H9 (cell line): ENCODE data around the gene CHIT1. TPM values are rescaled to one million over a fixed set of nuclear protein-coding genes. Genes with fewer than 3 reads are reported as not detected.

Experiments
- DNase-seq: peaks from one replicate; pipeline ENCODE4 v3.0.0-alpha.2; 2017
- H2AFZ ChIP-seq: one replicate; pipeline ENCODE4 v1.6.1; 2013; ENCODE audit warnings: mild to moderate bottlenecking, low read length, control low read depth, moderate library complexity
- H2AK5ac ChIP-seq: 2 replicates; pipeline ENCODE4 v1.6.1; 2013; ENCODE audit warnings: low read length, control low read depth, mixed read lengths; ENCODE audit not compliant: insufficient read length
- H2BK120ac ChIP-seq: one replicate; pipeline ENCODE4 v1.6.1; 2013; ENCODE audit warnings: low read depth, mild to moderate bottlenecking, low read length, control low read depth, inconsistent platforms; ENCODE audit not compliant: poor library complexity, severe bottlenecking
- H2BK12ac ChIP-seq: 2 replicates; pipeline ENCODE4 v1.6.1; 2013; ENCODE audit warnings: low read length, control low read depth, mixed read lengths, low read depth; ENCODE audit not compliant: insufficient read length
- H2BK15ac ChIP-seq: 2 replicates; pipeline ENCODE4 v1.6.1; 2013; ENCODE audit warnings: low read depth, low read length, control low read depth
- H2BK20ac ChIP-seq: one replicate; pipeline ENCODE4 v1.6.1; 2013; ENCODE audit warnings: low read depth, mild to moderate bottlenecking, low read length, control low read depth, inconsistent platforms; ENCODE audit not compliant: poor library complexity, severe bottlenecking
- H2BK5ac ChIP-seq: 2 replicates; pipeline ENCODE4 v1.6.1; 2013; ENCODE audit warnings: low read length, control low read depth, mixed read lengths; ENCODE audit not compliant: insufficient read length
- H3K14ac ChIP-seq: 2 replicates; pipeline ENCODE4 v1.6.1; 2013; ENCODE audit warnings: low read length, control low read depth; ENCODE audit not compliant: insufficient read depth
- H3K18ac ChIP-seq: 2 replicates; pipeline ENCODE4 v1.6.1; 2013; ENCODE audit warnings: low read depth, mild to moderate bottlenecking, mixed read lengths, low read length, control low read depth; ENCODE audit not compliant: insufficient read length
- H3K23ac ChIP-seq: 2 replicates; pipeline ENCODE4 v1.6.1; 2013; ENCODE audit warnings: low read length, control low read depth, mixed read lengths, low read depth; ENCODE audit not compliant: insufficient read length
- H3K23me2 ChIP-seq: 2 replicates; pipeline ENCODE4 v1.6.1; 2013; ENCODE audit warnings: low read depth, mild to moderate bottlenecking, mixed read lengths, low read length, control low read depth; ENCODE audit not compliant: insufficient read length, poor library complexity, severe bottlenecking
- H3K27ac ChIP-seq: 2 replicates; pipeline ENCODE4 v1.5.1; 2013; ENCODE audit warnings: low read length, control low read depth, mixed read lengths, low read depth; ENCODE audit not compliant: insufficient read length
- H3K27me3 ChIP-seq: 2 replicates; pipeline ENCODE4 v1.6.1; 2013; ENCODE audit warnings: low read length, control low read depth, inconsistent platforms; ENCODE audit not compliant: insufficient read depth
- H3K4ac ChIP-seq: 2 replicates; pipeline ENCODE4 v1.6.1; 2013; ENCODE audit warnings: low read depth, mild to moderate bottlenecking, control low read depth, inconsistent platforms, low read length, moderate library complexity
- H3K4me1 ChIP-seq: 2 replicates; pipeline ENCODE4 v1.6.1; 2013; ENCODE audit warnings: low read length, control low read depth, inconsistent platforms; ENCODE audit not compliant: insufficient read depth
- H3K4me2 ChIP-seq: 2 replicates; pipeline ENCODE4 v1.6.1; 2013; ENCODE audit warnings: low read length, control low read depth, mixed read lengths; ENCODE audit not compliant: insufficient read length, insufficient read depth
- H3K56ac ChIP-seq: 2 replicates; pipeline ENCODE4 v1.6.1; 2013; ENCODE audit warnings: low read depth, mild to moderate bottlenecking, mixed read lengths, low read length, control low read depth; ENCODE audit not compliant: insufficient read length
- H3K79me1 ChIP-seq: 2 replicates; pipeline ENCODE4 v1.6.1; 2013; ENCODE audit warnings: low read depth, mild to moderate bottlenecking, moderate library complexity, low read length, control low read depth, inconsistent platforms; ENCODE audit not compliant: insufficient read depth, poor library complexity, severe bottlenecking
- H3K79me2 ChIP-seq: 2 replicates; pipeline ENCODE4 v1.6.1; 2013; ENCODE audit warnings: low read length, control low read depth, inconsistent platforms; ENCODE audit not compliant: insufficient read depth
- H3K9ac ChIP-seq: 2 replicates; pipeline ENCODE4 v1.6.1; 2013; ENCODE audit warnings: low read length, control low read depth, mixed read lengths; ENCODE audit not compliant: insufficient read length; ENCODE audit errors: extremely low read depth
- H3K9me3 ChIP-seq: one replicate; pipeline ENCODE4 v1.6.1; 2013; ENCODE audit warnings: low read depth, low read length, inconsistent platforms; ENCODE audit not compliant: control insufficient read depth
- H3T11ph ChIP-seq: one replicate; pipeline ENCODE4 v1.6.1; 2013; ENCODE audit warnings: mild to moderate bottlenecking, low read length, control low read depth, inconsistent platforms
- H4K20me1 ChIP-seq: one replicate; pipeline ENCODE4 v1.6.1; 2013; ENCODE audit not compliant: control insufficient read depth, insufficient read length, insufficient read depth
- H4K5ac ChIP-seq: 2 replicates; pipeline ENCODE4 v1.6.1; 2013; ENCODE audit warnings: low read depth, mild to moderate bottlenecking, mixed read lengths, low read length, control low read depth; ENCODE audit not compliant: insufficient read length
- H4K8ac ChIP-seq: replicated peaks from 2 replicates; pipeline ENCODE4 v1.6.1; 2013; ENCODE audit warnings: low read length, control low read depth, mixed read lengths, low read depth; ENCODE audit not compliant: insufficient read length
- H4K91ac ChIP-seq: 2 replicates; pipeline ENCODE4 v1.6.1; 2013; ENCODE audit warnings: low read depth, mild to moderate bottlenecking, moderate library complexity, mixed read lengths, low read length, control low read depth; ENCODE audit not compliant: insufficient read length
- H3K27ac Mint-ChIP-seq, 3 experiments: 2 replicates in 2 of 3; 3 replicates in 1 of 3; pipeline ENCODE4 v1.8.0; 2020 to 2021; ENCODE audit warnings: mixed read lengths in 3 of 3, mild to moderate bottlenecking in 1 of 3, moderate library complexity in 1 of 3
- H3K27me3 Mint-ChIP-seq: 2 replicates; pipeline ENCODE4 v1.8.0; 2021; ENCODE audit warnings: low read depth, mild to moderate bottlenecking, moderate library complexity, mixed read lengths
- H3K36me3 Mint-ChIP-seq, 3 experiments: 2 replicates in 2 of 3; 3 replicates in 1 of 3; pipeline ENCODE4 v1.8.0; 2020 to 2021; ENCODE audit warnings: low read depth in 3 of 3, mixed read lengths in 3 of 3; ENCODE audit not compliant: insufficient read depth in 1 of 3
- H3K4me1 Mint-ChIP-seq, 2 experiments: 2 replicates each; pipeline ENCODE4 v1.8.0; 2020; ENCODE audit warnings: mixed read lengths in 2 of 2
- H3K4me3 Mint-ChIP-seq, 2 experiments: 2 replicates in 1 of 2; 3 replicates in 1 of 2; pipeline ENCODE4 v1.8.0; 2020 to 2021; ENCODE audit warnings: mild to moderate bottlenecking in 2 of 2, mixed read lengths in 2 of 2, moderate library complexity in 1 of 2
- H3K9me3 Mint-ChIP-seq, 2 experiments: 2 replicates in 1 of 2; 3 replicates in 1 of 2; pipeline ENCODE4 v1.8.0; 2020; ENCODE audit warnings: mild to moderate bottlenecking in 2 of 2, mixed read lengths in 2 of 2, moderate library complexity in 1 of 2
- CTCF ChIP-seq: fragments of 200-600 bp; sonication (generic); conservative IDR thresholded peaks from 3 replicates; pipeline ENCODE4 v1.8.0; 2021; ENCODE audit warnings: antibody characterized with exemption, mild to moderate bottlenecking
- WGBS: extraction: QIAGEN DNeasy Blood & Tissue Kit; methylation state at CpG from one replicate; pipeline ENCODE4 v1.1.7; 2013; ENCODE audit warnings: missing lambda C conversion rate, low lambda C conversion rate, mixed read lengths; ENCODE audit not compliant: insufficient read length; ENCODE audit errors: extremely low coverage; 5-methylcytosine and 5-hydroxymethylcytosine counted together
- total RNA-seq: library from RNA; stranded (reverse); gene quantifications from 2 replicates; pipeline ENCODE4 v1.2.1, GENCODE V29; 2021

Gene CHIT1
- total RNA-seq, 1 experiment from 2014 or later: not detected

- H3K27ac ChIP-seq: no peak overlapping the region
- no peak overlapping the region for H4K91ac ChIP-seq
- no peaks in the 10 kb centered on the region for H3K9me3 ChIP-seq
- Mint-ChIP-seq H3K4me1 (peaks cover 22% of the 10 kb centered on the region in 2 experiments), H3K4me3 (no peak overlapping the region), H3K9me3 (no peaks in the 10 kb centered on the region), H3K27me3 (peaks cover 4% of the 10 kb centered on the region; the same call in 1 of the 2 replicates), H3K36me3 (no peaks in the 10 kb centered on the region), H3K27ac (no peak overlapping the region)
- no peaks in the 10 kb centered on the region for H3K23me2 ChIP-seq
- no peaks in the 10 kb centered on the region for H3K27me3 ChIP-seq
- H3K56ac ChIP-seq: no peak overlapping the region
- TF ChIP-seq CTCF: no peak
- no peak overlapping the region for H2BK12ac ChIP-seq
- no peak overlapping the region for H3K18ac ChIP-seq
- no peak overlapping the region for H3K4me2 ChIP-seq
- no peak for DNase-seq
- H4K8ac ChIP-seq: no peak overlapping the region
- no peak overlapping the region for H3K23ac ChIP-seq
- H2BK5ac ChIP-seq: no peak overlapping the region
- no peaks in the 10 kb centered on the region for H3K79me2 ChIP-seq
- no peaks in the 10 kb centered on the region for H3K79me1 ChIP-seq
- WGBS: no CpG with 5 or more reads among the region's 2 CpGs
- no peak overlapping the region for H3K4ac ChIP-seq
- H2BK20ac ChIP-seq: no peak overlapping the region
- H3K9ac ChIP-seq: no peak overlapping the region
- no peak overlapping the region for H2AFZ ChIP-seq
- H2BK120ac ChIP-seq: no peak overlapping the region
- H3T11ph ChIP-seq: no peak overlapping the region
- no peak overlapping the region for H2BK15ac ChIP-seq
- H3K14ac ChIP-seq: no peak overlapping the region
- no peaks in the 10 kb centered on the region for H4K20me1 ChIP-seq
- H2AK5ac ChIP-seq: no peak overlapping the region
- no peaks in the 10 kb centered on the region for H3K4me1 ChIP-seq
- H4K5ac ChIP-seq: no peak overlapping the region
Observed at GRCh38 chr1:203173011-203173555, 56.4 kb downstream of the CHIT1 start.
